Calu3 (cell line): Measurements from ENCODE around the gene FXYD4. TPM values are rescaled to one million over a fixed set of nuclear protein-coding genes. Genes with fewer than 3 reads are reported as not detected.

ENCODE experiments used
- BruUV-seq: library from RNA; stranded (reverse); fragments of 400-500 nt; replicated peaks from 2 replicates; lab custom pipeline; 2021; lab: Mats Ljungman, UMichigan
- CTCF ChIA-PET: fragments of 300-600 bp; sonication (Branson Sonifier 250); formaldehyde crosslinking; loops from one replicate; lab custom pipeline; 2022; ENCODE audit warnings: antibody characterized with exemption; lab: Charles Lee
- DNase-seq: peaks from one replicate; pipeline ENCODE4 v3.0.0; 2022
- H3K27ac Mint-ChIP-seq: one replicate; pipeline ENCODE4 v1.8.0; 2022; ENCODE audit warnings: mixed read lengths; ENCODE audit not compliant: unreplicated experiment
- H3K27me3 Mint-ChIP-seq: one replicate; pipeline ENCODE4 v1.8.0; 2022; ENCODE audit warnings: mixed read lengths; ENCODE audit not compliant: unreplicated experiment
- H3K36me3 Mint-ChIP-seq: one replicate; pipeline ENCODE4 v1.8.0; 2022; ENCODE audit warnings: mild to moderate bottlenecking, moderate library complexity, mixed read lengths; ENCODE audit not compliant: insufficient read depth, unreplicated experiment
- H3K4me1 Mint-ChIP-seq: one replicate; pipeline ENCODE4 v1.8.0; 2022; ENCODE audit warnings: mild to moderate bottlenecking, low read depth, mixed read lengths; ENCODE audit not compliant: unreplicated experiment
- H3K4me3 Mint-ChIP-seq: one replicate; pipeline ENCODE4 v1.8.0; 2022; ENCODE audit warnings: mild to moderate bottlenecking, low read depth, moderate library complexity, mixed read lengths; ENCODE audit not compliant: unreplicated experiment
- H3K9me3 Mint-ChIP-seq: one replicate; pipeline ENCODE4 v1.8.0; 2022; ENCODE audit warnings: low read depth, mixed read lengths; ENCODE audit not compliant: unreplicated experiment
- CTCF ChIP-seq: fragments of 200-600 bp; IDR thresholded peaks from one replicate; pipeline ENCODE4 v1.8.0; 2022; ENCODE audit warnings: antibody characterized with exemption; ENCODE audit not compliant: unreplicated experiment
- intact Hi-C: fragments of 100-400 bp; cut with micrococcal nuclease; formaldehyde crosslinking; loops from one replicate; pipeline ENCODE4 v1.10.0; 2022; ENCODE audit not compliant: unreplicated experiment
- total RNA-seq: library from RNA; stranded (reverse); gene quantifications from 2 replicates; pipeline ENCODE4 v1.2.3, GENCODE V29; 2022

FXYD4 gene
- total RNA-seq, 1 experiment from 2014 or later: not detected

GRCh38 chr10:43339136-43339535, 32.3 kb upstream of the FXYD4 start:
- Mint-ChIP-seq H3K4me1 (peaks cover 61% of the 10 kb centered on the region), H3K9me3 (no peaks in the 10 kb centered on the region), H3K36me3 (peaks cover 26% of the 10 kb centered on the region), H3K27ac (peak overlapping the region; percentile 53), H3K27me3 (no peaks in the 10 kb centered on the region), H3K4me3 (no peak overlapping the region)
- BruUV-seq: no TSS peak
- no peak for DNase-seq
- CTCF ChIA-PET: no interaction called here
- intact Hi-C loops: no loop called here
- no peak for TF ChIP-seq CTCF

- H3K9me3 Mint-ChIP-seq: no peaks in the 10 kb centered on the region
- peaks cover 67% of the 10 kb centered on the region for H3K4me1 Mint-ChIP-seq
- no peak for TF ChIP-seq CTCF
- H3K27ac Mint-ChIP-seq: peak overlapping the region; percentile 77
- no TSS peak for BruUV-seq
- H3K4me3 Mint-ChIP-seq: no peak overlapping the region
- H3K27me3 Mint-ChIP-seq: no peaks in the 10 kb centered on the region
- intact Hi-C loops: no loop called here
- no peak for DNase-seq
- peaks cover 26% of the 10 kb centered on the region for H3K36me3 Mint-ChIP-seq
- CTCF ChIA-PET: interaction anchor here (0.6 to 1.0 kb wide), 4 partner anchors 15 to 56 kb away, joined by 3 to 4 read pairs (median 4); no protein-coding TSS in a partner anchor
Measured at GRCh38 chr10:43340101-43340500, 31.3 kb upstream of the FXYD4 start.

GRCh38 chr10:43340619-43341018, 30.8 kb upstream of the FXYD4 start:
- Mint-ChIP-seq H3K27me3 (no peaks in the 10 kb centered on the region), H3K4me1 (peaks cover 67% of the 10 kb centered on the region), H3K4me3 (no peak overlapping the region), H3K36me3 (peaks cover 26% of the 10 kb centered on the region), H3K9me3 (no peaks in the 10 kb centered on the region), H3K27ac (peak overlapping the region; percentile 77)
- intact Hi-C loops: no loop called here
- BruUV-seq: no TSS peak
- no peak for TF ChIP-seq CTCF
- DNase-seq: peak; percentile 66
- CTCF ChIA-PET: interaction anchor here (0.6 to 1.0 kb wide), 2 partner anchors 16 to 18 kb away, joined by 3 to 4 read pairs; no protein-coding TSS in a partner anchor

GRCh38 chr10:43341450-43341849, 30.0 kb upstream of the FXYD4 start:
- Mint-ChIP-seq H3K9me3 (no peaks in the 10 kb centered on the region), H3K36me3 (peaks cover 24% of the 10 kb centered on the region), H3K4me3 (no peak overlapping the region), H3K27ac (no peak overlapping the region), H3K27me3 (no peaks in the 10 kb centered on the region), H3K4me1 (peaks cover 63% of the 10 kb centered on the region)
- CTCF ChIA-PET: no interaction called here
- intact Hi-C loops: no loop called here
- no peak for DNase-seq
- no peak for TF ChIP-seq CTCF
- BruUV-seq: no TSS peak
